ENCODE results near the gene CCDC73. TPM values are rescaled to one million over a fixed set of nuclear protein-coding genes. Genes with fewer than 3 reads are reported as not detected.

CCDC73 gene
- polyA plus RNA-seq, 1 donor: 0.43 TPM

Other genes with a start within 250 kb of the CCDC73 start
- gene EIF3M, start 210.8 kb downstream of the CCDC73 start, polyA plus RNA-seq (ENCODE audit: insufficient read length): 731 TPM
- 6.6 TPM for gene PRRG4, start 35.3 kb upstream of the CCDC73 start, polyA plus RNA-seq (ENCODE audit: insufficient read length)
- 53.6 TPM for gene QSER1, start 98.1 kb upstream of the CCDC73 start, polyA plus RNA-seq (ENCODE audit: insufficient read length)
- gene DEPDC7, start 221.2 kb upstream of the CCDC73 start, polyA plus RNA-seq (ENCODE audit: insufficient read length): 8.6 TPM
- gene TCP11L1, start 244.9 kb upstream of the CCDC73 start, polyA plus RNA-seq (ENCODE audit: insufficient read length): 15.6 TPM